NK-92 treated with Interleukin-12 subunit alpha and Interleukin-12 subunit beta, amount 100 ng/mL, for 24 hours (cell line): Measurements from ENCODE around the gene MKX.

Source experiments
- DNase-seq: peaks from one replicate; lab custom pipeline; 2025; lab: John Stamatoyannopoulos, UW

Gene MKX

GRCh38 chr10:27646604-27647175, 98.9 kb downstream of the MKX start:
- no peak for DNase-seq

GRCh38 chr10:27646194-27646593, 99.4 kb downstream of the MKX start:
- DNase-seq = no peak

DNA sequence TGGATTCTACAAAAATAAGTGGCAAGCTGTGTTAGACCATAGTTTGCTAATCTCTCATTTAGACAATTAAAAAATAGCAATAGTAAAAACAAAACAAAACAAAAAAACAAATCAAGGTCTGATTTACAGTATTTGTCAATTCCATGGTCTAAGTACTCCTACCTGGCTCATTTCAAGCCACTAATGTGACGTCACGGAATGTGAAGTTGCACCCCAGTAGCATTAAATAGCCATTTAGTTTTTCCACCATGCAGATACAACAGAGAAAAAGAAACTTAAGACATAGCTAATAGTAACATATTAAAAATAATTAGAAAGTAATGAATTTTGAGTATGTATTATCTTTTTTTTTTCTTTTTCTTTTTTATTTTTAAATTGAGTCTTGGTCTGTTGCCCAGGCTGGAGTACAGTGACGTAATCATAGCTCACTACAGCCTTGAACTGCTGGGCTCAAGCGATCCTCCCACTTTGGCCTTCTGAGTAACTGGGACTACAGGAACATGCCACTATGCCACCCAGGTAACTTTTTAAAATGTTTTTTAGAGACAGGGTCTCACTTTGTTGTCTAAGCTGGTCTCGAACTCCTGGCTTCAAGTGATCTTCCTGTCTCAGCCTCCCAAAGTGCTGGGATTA, 101.2 kb downstream of the MKX start:
- DNase-seq = no peak

GRCh38 chr10:27643301-27643700, 102.3 kb downstream of the MKX start:
- DNase-seq = no peak

DNA sequence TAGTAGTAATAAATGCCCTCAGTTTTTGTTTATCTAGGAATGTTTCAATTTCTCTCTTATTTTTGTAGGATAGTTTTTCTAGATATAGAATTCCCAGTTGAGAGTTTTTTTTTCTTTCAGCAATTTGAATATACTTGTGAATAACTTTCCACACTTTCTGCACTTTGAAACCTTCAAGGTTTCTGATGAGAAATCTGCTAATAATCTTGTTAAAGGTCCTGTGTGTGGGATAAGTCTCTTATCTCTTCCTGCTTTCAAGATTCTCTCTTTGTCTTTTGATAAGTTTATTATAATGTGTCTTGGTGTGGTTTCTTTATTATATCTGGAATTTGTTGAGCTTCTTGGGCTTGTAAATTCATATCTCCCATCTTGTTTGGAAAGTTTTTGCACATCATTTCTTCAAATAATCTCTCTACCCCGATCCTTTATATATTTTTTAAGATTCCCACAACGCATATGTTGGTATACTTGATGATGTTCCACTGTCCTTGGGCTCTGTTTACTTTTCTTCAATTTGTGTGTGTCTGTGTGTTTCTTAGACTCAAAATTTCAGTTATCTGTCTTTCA, 103.5 kb downstream of the MKX start:
- DNase-seq = no peak

DNA sequence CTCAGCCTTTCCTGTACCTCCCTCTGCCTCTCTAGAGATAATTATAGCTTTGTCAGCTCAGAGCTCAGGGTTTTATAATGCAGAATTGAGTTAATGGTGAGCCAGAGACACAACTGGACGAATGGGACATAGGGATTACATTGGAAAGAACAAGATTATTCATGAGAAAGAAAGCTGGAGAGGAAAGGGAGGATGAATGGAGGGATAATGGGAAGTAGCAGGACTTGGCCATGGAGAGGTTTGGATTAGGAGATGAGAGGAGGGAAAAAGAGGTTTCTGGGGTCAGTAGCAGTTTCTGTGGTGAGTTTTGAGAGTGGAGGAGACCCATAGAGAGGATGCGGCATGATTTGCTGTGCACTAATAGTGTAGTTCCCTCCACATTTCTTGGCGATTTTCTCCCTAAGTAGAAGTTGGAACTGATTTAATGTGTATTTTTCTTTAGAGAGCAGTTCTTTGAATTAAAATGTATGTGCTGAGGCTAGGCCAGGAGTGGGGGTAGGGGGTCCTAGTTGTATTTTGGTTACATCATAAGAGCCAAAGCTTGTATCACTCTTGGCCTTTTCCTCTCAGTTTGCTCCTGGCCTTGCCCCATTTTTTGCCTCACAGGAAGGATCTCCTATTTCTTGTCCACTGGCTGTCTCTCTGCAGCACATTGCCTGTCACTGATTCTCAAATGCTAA, 107.4 kb downstream of the MKX start:
- no peak for DNase-seq

- no peak for DNase-seq
Observed at GRCh38 chr10:27637601-27638000, 108.0 kb downstream of the MKX start.

- no peak for DNase-seq
Observed at GRCh38 chr10:27636816-27637215, 108.8 kb downstream of the MKX start.

DNA sequence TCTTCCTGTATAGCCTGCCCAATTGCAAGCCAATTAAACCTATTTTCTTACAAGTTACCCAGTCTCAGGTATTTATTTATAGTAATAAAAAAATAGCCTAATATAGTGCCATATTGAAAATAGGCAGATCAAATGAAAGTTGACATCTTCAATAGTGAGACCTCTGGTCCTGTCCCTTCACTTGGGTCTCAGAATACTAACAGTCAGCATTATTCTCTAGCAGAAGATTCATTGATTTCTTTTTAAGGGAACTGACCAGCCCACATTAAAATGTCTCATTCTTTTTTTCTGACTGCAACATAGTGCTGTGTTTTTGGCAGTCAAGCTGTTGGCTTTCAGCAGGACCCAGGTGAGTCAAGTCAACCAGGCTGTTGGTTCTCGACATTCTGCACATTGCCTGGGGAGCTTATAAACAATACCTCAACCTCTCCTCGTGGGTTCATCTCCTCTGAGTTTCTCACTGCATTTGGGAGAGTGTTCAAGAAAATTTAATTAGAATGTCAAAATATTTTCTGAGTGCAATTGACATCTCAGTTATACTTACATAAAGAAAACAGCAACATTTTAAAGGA, 109.8 kb downstream of the MKX start:
- DNase-seq = no peak

DNA sequence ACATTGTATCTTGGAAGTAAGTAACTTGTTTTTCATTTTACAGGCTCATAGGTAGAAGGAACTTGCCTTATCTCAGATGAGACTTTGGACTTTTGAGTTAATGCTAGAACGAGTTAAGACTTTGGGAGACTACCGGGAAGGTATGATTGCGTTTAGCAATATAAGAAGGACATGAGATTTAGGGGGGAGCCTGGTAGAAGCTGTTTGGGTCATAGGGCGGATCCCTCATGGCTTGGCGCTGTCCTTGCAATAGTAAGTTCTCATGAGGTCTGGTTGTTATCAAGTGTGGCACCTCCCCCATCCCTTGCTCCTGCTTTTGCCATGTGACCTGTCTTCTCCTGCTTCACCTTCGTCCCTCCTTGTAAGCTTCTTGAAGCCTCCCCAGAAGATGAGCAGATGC, 110.3 kb downstream of the MKX start:
- DNase-seq = no peak

GRCh38 chr10:27628621-27629020, 117.0 kb downstream of the MKX start:
- DNase-seq = no peak

- no peak for DNase-seq
Observed at GRCh38 chr10:27626890-27627289, 118.7 kb downstream of the MKX start.

GRCh38 chr10:27625452-27626211, 120.0 kb downstream of the MKX start:
- no peak for DNase-seq

GRCh38 chr10:27624941-27625340, 120.7 kb downstream of the MKX start:
- no peak for DNase-seq
